RWPE2 (cell line): ENCODE measurements around the gene MRPS22.

Experiments used
- ATAC-seq: fragments of 200-7000 bp; cut with Tn5 transposase; 3 replicates; pipeline ENCODE4 v1.9.1; 2021; ENCODE audit warnings: low read depth
- DNase-seq: peaks from one replicate; pipeline ENCODE4 v3.0.0-alpha.2; 2020; ENCODE audit warnings: low spot score
- H3K27ac ChIP-seq: fragments of 450-650 bp; 2 replicates; pipeline ENCODE4 v1.5.1; 2017; ENCODE audit warnings: mild to moderate bottlenecking; ENCODE audit not compliant: poor library complexity, severe bottlenecking
- H3K27me3 ChIP-seq: fragments of 250-450 bp; sonication (Bioruptor Pico); 2 replicates; pipeline ENCODE4 v1.5.1; 2021; ENCODE audit warnings: mild to moderate bottlenecking, moderate library complexity; ENCODE audit not compliant: insufficient read depth, poor library complexity, severe bottlenecking
- H3K36me3 ChIP-seq: fragments of 250-450 bp; sonication (Bioruptor Pico); 2 replicates; pipeline ENCODE4 v1.5.1; 2020; ENCODE audit warnings: low read depth, mild to moderate bottlenecking, moderate library complexity
- H3K4me1 ChIP-seq: fragments of 250-450 bp; sonication (Bioruptor Pico); 2 replicates; pipeline ENCODE4 v1.5.1; 2021; ENCODE audit warnings: mild to moderate bottlenecking, moderate library complexity; ENCODE audit not compliant: insufficient read depth, poor library complexity, severe bottlenecking
- H3K4me3 ChIP-seq: fragments of 250-450 bp; sonication (Bioruptor Pico); 2 replicates; pipeline ENCODE4 v1.5.1; 2021; ENCODE audit warnings: mild to moderate bottlenecking, moderate library complexity; ENCODE audit not compliant: severe bottlenecking
- H3K9me3 ChIP-seq: fragments of 250-450 bp; sonication (Bioruptor Pico); 2 replicates; pipeline ENCODE4 v1.5.1; 2021; ENCODE audit warnings: mild to moderate bottlenecking, moderate library complexity; ENCODE audit not compliant: severe bottlenecking
- TF ChIP-seq, protein P1 (sequence below): fragments of 450-650 bp; IDR thresholded peaks from one replicate; pipeline ENCODE4 v1.5.1; 2017; ENCODE audit warnings: mild to moderate bottlenecking, moderate library complexity; ENCODE audit not compliant: poor library complexity, severe bottlenecking

Gene MRPS22

DNA sequence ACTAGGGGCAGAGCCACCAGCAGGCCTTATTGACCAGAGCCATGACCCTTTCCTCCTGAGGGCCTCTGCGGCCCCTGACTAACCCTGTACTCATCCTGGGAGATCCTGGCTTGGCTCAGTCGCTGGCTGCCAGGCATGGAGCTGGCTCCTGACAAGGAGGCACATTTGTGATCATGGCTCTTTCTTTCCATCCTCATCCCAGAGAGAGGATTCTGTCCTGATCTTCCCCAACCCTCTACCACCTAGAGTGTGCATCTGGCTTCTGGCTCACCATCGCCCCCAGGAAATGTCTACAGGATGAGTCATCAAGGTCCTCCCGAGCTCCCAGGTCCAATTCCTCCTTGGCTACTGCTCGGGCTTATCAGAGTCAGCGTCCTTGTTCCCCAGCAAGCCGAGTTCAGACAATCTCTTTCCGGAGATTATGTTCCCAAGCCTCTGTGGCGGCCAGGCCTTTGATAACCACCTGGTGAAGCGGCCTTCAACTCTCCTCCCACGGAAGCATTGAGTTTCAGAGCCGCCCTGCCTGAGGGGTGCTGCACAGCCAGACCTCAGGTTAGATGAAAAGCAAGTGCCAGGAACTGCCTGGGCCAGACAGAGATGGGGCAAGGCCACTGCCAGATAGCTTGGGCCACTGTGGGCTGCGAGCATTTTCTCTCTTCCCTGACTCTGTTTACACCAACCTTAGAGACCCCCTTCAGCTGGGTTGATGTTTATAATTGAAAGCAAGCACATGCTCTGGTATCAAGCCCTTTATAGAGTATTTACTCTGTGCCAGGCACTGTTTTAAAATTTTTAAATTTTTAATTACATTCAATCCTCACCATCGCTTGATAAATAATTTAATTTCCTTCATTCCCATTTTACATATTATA lies 44.3 kb upstream of the MRPS22 start:
- DNase-seq (no peak), ATAC-seq (peak; percentile 63)
- Histone ChIP-seq H3K4me1 (peaks cover 16% of the 10 kb centered on the region), H3K27ac (peak overlapping the region; percentile 37), H3K27me3 (no peaks in the 10 kb centered on the region), H3K9me3 (no peaks in the 10 kb centered on the region), H3K4me3 (no peak overlapping the region), H3K36me3 (no peaks in the 10 kb centered on the region)
- TF ChIP-seq, protein P1, sequence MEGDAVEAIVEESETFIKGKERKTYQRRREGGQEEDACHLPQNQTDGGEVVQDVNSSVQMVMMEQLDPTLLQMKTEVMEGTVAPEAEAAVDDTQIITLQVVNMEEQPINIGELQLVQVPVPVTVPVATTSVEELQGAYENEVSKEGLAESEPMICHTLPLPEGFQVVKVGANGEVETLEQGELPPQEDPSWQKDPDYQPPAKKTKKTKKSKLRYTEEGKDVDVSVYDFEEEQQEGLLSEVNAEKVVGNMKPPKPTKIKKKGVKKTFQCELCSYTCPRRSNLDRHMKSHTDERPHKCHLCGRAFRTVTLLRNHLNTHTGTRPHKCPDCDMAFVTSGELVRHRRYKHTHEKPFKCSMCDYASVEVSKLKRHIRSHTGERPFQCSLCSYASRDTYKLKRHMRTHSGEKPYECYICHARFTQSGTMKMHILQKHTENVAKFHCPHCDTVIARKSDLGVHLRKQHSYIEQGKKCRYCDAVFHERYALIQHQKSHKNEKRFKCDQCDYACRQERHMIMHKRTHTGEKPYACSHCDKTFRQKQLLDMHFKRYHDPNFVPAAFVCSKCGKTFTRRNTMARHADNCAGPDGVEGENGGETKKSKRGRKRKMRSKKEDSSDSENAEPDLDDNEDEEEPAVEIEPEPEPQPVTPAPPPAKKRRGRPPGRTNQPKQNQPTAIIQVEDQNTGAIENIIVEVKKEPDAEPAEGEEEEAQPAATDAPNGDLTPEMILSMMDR = no peak

DNA sequence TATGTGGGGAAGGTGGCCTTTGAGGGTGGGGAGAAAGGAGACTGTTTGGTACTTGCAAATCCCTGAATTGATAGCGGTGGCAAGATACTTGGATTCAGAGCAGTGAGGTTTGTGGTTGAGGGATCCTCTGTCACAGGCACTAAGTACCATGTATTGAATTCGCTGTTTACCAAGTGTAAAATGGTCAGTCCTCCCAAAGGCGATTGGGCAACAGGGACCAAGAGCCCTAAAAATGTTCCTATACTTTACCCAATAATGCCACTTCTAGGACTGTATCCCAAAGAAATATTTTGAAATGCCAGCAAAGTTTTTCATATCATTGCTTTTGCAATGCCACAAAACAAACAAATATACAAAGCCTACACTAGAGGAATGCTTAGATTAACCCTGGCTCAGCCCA lies 43.4 kb upstream of the MRPS22 start:
- H3K27ac ChIP-seq = peak overlapping the region; percentile 37
- TF ChIP-seq, protein P1 = no peak
- ATAC-seq (no peak), DNase-seq (no peak)
- no peaks in the 10 kb centered on the region for H3K9me3 ChIP-seq
- peaks cover 16% of the 10 kb centered on the region for H3K4me1 ChIP-seq
- no peaks in the 10 kb centered on the region for H3K36me3 ChIP-seq
- no peaks in the 10 kb centered on the region for H3K27me3 ChIP-seq
- no peak overlapping the region for H3K4me3 ChIP-seq

DNA sequence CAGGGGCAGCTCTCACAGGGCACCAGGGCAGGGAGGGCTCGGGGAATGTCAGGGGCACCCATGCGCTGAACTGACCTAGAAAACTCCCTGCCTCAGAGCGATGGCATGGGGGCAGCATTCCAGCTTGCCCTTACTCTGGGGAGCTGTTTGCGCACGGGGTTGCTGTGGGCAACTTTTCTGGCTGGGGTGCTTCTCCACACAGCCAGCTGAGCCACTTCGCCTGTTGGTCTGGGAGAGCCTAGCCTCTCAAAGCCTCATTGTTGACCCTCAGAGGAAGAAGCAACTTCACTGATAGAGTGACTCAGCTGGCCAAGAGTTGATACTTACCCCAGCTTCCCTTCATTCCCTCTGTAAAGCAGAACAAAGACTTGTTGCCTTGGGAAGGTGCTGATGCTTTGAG lies 42.6 kb upstream of the MRPS22 start:
- H3K36me3 ChIP-seq = no peaks in the 10 kb centered on the region
- no peak overlapping the region for H3K4me3 ChIP-seq
- ATAC-seq (no peak), DNase-seq (no peak)
- no peaks in the 10 kb centered on the region for H3K9me3 ChIP-seq
- no peaks in the 10 kb centered on the region for H3K27me3 ChIP-seq
- peak overlapping the region; percentile 54 for H3K27ac ChIP-seq
- TF ChIP-seq, protein P1 = no peak
- H3K4me1 ChIP-seq = peaks cover 16% of the 10 kb centered on the region

DNA sequence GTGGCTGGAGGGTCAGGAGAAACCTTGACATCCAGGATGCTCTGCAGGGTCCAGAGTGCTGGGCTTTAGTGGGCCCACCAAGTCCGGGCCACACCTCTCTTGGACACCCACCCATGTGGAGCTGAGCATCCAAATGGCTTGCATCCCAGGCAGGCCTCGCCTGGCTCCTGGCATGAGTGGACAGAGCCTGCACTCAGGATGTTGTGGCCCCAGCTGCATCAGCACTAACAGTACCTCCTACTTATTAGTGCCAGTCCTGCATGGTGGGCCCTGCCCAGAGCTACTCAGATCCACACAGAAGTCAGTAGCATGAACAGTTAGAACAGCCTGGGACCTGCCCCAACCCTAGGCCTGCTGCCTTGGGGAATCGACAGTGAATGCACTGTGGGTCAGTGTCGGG lies 42.2 kb upstream of the MRPS22 start:
- Histone ChIP-seq H3K4me3 (no peak overlapping the region), H3K27ac (peak overlapping the region; percentile 54), H3K36me3 (no peaks in the 10 kb centered on the region), H3K4me1 (peaks cover 16% of the 10 kb centered on the region), H3K9me3 (no peaks in the 10 kb centered on the region), H3K27me3 (no peaks in the 10 kb centered on the region)
- TF ChIP-seq, protein P1 = no peak
- no peak for DNase-seq
- ATAC-seq = no peak
